GM19025 (cell line): ENCODE measurements around the gene FNDC3B.

Experiments used
- ATAC-seq: cut with Tn5 transposase; IDR thresholded peaks from one replicate; pipeline ENCODE4 v1.9.1; 2021; ENCODE audit warnings: mild to moderate bottlenecking, low read depth, moderate library complexity; ENCODE audit not compliant: unreplicated experiment

Gene FNDC3B

DNA sequence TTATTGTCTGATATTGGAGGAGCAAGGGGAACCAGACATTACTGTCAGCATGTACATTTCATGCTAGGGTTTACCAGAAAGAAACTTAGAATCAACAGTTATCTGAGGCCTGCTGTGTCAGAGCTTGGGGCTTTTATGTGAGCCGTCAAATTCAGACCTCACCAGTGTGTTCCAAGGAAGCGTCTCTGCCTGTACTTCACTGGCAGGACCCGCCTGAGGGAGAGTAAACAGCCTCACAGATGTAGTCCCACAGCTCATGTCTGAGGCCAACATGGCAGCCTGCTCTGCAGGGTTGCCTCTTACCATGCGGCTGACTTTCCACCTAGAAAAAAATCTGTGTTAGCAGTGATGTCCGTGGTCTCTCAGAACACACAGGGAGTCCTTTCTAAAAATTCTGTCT, 334.5 kb downstream of the FNDC3B start:
- no peak for ATAC-seq

DNA sequence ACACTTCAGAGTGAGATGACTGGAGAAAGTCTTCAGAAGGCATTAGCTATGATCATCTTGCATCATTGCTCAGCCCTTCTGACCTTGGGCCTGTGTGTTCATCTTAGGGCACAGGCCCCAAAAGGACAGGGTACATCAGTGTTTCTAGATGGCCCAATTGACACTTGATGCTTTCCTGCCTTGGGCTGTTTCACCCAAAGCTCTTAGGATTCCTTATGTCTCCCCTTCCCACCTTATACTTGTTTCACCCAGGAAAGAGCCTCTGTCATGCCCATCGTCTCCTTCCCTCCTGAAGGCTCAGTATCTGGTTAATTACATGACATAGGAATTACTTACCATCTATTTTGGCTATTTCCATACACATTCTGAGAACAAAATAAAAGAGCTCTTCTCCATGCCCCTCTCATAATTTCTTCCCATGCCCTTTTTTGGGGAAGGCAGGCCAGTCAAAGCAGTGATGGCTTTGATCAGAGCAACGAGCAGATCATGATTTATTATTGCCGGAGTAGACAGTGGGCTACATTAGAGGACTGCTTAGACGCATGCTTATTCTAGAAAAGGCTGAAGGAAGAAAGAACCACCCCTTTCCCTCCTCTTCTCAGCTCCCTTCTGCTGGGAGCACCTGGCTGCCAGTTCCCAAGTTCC, 335.9 kb downstream of the FNDC3B start:
- no peak for ATAC-seq

- no peak for ATAC-seq
These were observed 337.0 kb downstream of the FNDC3B start for GRCh38 chr3:172376402-172376801.

DNA sequence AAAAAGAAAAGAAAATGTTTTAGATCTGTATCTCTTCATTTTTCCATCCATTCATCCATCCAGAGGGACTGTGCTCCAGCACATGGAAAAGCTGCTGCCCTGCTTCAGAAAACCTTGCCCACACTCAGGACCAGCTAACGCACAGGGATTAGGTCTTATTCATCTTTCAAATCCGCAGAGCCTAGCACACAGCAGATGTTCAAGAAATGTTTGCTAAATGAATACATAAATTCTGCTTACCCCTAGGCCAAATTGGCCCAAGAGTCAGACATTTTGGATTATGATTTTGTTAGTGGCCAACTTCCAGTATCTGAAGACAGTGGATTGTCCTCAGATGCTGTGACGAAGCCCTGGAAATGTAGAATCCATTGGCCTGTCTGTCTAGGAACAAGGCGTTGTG, 337.5 kb downstream of the FNDC3B start:
- ATAC-seq, result no peak

DNA sequence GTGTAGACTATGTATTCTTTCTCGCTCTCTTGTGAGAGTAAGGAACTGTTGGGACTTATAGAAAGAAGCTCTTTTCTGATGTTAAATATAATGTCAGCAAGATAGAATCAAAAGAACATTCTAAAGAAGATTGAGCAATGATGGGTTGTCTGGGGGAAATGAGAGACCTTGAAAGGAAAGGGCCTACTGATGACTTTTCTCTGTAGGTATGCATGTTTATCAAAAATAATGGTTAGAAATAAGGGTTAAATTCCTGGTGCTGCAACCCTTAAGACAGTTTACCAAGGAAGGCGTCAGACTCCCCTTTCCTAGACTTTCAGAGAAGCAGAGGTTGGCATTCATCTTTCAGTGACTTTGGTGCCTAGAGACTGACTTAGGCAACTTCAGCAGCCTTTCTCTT, 339.1 kb downstream of the FNDC3B start:
- ATAC-seq, result no peak

DNA sequence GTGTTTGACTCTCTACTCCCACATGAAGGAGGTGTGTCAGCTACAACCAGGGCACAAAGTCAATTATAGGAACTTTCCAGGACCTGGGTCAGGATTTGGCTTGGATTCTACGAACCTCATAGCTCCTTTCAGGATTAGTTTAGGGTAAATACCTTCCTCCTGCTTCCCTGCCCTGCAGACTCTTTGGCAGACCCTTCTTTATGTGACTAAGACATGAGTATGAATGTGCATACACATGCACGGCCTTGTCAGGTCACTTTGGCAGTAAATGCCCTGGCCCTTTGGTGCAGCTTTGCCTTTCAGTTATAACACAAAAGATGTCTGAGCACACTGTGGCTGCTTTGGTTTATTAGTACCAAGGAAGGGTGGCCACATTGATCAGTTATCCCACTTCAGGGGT, 340.0 kb downstream of the FNDC3B start:
- ATAC-seq, result no peak

DNA sequence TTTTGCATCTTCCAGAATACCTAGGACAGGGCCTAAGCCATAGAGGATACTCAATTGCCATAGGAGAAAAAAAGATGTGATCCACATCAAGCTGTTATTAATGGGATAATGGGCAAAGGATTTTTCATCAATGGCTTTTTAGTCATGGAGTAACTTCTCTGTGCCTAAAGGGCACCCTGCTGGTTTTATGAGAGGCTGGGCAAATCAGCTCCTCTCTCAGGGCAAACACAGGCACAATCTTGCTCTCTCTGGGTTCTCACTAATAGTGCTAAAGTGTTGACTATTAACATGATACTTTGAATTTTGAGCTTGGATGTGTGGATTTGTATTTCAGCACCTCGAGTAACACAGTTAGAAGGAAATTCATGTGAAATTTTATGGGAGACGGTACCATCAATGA, 341.3 kb downstream of the FNDC3B start:
- ATAC-seq, result no peak

- no peak for ATAC-seq
These were observed 344.0 kb downstream of the FNDC3B start for GRCh38 chr3:172383306-172383796.

GRCh38 chr3:172384836-172385235, 345.5 kb downstream of the FNDC3B start:
- ATAC-seq, result no peak

- ATAC-seq, result no peak
These were observed 348.4 kb downstream of the FNDC3B start for GRCh38 chr3:172387728-172388127.

DNA sequence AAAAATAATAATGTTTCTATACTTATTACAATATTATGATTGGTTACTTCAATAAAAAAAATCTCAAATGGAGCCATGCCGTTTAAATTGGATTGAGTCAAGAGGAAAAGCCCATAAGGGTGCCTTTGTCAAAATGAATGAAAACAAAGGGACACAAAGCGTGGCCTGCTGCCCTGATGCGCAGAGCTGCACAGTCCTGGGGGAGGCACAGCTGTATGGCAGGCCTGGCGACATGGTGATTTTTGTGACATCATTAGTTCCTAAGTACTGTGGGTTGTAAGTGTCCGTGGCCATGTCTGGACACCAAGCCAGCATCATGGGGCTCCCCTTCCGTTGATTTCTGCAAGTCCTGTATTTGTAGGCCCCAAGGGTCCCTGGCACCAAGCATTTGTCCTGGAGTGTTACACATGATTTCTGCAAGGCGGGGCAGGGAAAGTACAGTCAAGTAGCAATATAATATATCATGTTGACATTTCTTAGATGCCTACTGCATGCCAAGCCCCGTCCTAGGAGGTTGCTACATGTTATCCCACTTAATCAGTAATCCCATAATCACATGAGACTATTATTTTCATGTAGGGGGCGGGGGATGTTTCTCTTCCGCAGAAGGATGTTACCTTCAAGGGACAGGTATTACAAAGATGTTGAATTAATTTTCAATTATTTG, 349.2 kb downstream of the FNDC3B start:
- no peak for ATAC-seq

DNA sequence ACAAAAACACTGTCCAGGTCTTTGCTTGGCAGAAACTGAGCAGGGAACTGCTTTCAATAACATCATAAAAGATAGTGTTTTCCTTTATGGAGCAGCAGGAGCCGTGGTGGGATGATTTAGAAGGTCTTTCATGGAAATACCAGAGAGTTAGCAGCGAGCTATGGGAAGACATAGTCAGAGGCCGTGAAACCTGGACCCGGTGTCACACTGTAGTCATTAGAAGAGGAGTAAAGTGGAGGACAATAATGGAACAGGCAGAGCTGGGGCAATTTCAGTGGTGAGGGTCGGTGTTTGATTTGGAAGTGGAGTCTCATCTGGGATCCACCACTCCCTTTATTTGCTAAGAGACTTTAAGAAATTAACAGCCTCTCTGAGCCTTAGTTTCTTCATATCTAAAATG, 351.4 kb downstream of the FNDC3B start:
- no peak for ATAC-seq

GRCh38 chr3:172391592-172392302, 352.4 kb downstream of the FNDC3B start:
- ATAC-seq, result no peak

DNA sequence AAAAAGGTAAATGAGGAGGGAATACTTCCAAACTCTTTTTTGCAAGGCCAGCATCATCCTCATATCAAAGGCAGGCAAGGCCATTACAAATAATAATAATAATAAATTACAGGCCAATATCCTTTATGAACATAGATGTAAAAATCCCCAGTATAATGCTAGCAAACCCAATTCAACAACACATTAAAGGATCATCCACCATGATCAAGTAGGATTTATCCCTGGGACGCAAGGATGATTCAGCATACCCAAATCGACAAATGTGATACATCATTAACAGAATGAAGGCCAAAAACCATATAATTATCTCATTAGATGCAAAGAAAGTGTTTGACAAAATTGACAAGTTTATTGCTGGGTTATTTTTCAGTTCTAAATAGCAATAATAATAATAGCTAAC, 355.3 kb downstream of the FNDC3B start:
- ATAC-seq, result no peak

GRCh38 chr3:172396400-172396799, 357.0 kb downstream of the FNDC3B start:
- ATAC-seq, result no peak

GRCh38 chr3:172397716-172398405, 358.5 kb downstream of the FNDC3B start:
- no peak for ATAC-seq

DNA sequence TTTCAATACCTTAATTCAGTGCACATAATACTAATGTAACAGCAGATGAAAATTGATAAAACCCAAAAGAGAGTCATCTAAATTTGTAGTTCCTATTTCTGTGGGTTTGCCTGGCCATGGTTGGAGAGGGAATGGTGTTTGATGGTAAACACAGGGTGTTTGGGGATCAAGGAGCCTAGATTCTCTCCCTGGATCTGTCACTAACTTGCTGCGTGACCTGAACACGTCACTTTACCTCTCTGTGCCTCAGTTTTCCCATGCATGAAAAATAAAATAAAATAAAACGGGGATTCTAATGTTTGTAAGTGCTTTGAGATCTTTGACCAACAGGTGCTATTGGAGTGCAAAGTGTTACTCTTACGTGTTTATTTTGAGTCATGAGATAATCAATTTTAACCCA, 359.1 kb downstream of the FNDC3B start:
- no peak for ATAC-seq

DNA sequence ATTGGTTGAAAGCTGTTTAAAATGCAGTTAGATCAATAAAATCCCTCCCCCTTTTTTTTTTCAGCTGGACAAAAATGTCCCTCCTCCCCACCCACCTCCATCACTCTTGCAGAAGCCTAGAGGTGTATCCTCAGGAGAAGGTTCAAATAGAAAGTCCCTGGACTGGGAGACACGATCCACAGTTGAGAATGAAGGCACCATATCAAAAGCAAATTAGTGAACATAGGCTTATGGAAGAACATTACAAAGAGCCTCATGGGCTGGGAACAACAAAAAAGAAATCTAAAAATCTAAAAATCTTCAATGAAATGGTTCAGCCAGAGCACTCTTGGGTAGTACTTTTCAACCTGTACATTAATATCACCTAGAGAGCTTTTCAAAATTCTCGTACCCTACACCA, 362.7 kb downstream of the FNDC3B start:
- no peak for ATAC-seq

- no peak for ATAC-seq
These were observed 363.7 kb downstream of the FNDC3B start for GRCh38 chr3:172402892-172403643.

DNA sequence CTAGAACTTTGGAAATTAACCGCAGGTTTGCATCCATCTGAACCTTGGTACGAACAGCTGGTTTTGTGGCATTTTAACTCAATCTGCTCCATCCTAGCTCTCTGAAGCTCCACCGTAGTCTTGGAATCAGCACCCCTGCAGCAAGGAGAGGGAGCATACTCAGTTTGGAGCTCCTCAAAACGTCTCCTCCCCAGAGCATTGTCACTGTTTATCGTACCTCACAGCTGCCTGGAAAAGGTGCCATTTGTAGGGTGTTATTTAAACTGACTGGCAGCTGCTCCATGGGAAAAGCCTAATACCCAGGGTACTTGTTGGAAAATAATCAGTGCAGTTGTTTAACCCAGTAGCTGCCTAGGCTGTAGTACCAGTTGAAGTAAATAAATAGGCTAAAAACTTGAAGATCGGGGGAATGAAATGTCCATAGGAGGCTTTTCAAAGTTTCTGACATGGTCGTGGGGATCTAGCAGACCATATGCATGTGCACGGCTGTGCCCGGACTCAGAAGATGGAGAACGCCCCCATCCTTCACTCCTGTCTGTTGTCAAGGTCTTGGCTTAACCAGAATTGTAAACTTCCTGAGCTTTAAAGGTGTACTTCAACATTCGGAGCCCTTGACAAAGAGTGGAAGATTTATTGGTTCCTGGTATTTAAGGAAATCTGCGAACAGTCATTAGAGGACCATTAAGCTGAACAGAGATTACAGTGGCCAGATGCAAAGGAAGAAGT, 365.0 kb downstream of the FNDC3B start:
- ATAC-seq, result no peak
